RPMI8226 (cell line): ENCODE results near the gene CMKLR1.

ENCODE experiments used
- DNase-seq: peaks from one replicate; pipeline ENCODE4 v3.0.0-alpha.2; 2015

The CMKLR1 gene

DNA sequence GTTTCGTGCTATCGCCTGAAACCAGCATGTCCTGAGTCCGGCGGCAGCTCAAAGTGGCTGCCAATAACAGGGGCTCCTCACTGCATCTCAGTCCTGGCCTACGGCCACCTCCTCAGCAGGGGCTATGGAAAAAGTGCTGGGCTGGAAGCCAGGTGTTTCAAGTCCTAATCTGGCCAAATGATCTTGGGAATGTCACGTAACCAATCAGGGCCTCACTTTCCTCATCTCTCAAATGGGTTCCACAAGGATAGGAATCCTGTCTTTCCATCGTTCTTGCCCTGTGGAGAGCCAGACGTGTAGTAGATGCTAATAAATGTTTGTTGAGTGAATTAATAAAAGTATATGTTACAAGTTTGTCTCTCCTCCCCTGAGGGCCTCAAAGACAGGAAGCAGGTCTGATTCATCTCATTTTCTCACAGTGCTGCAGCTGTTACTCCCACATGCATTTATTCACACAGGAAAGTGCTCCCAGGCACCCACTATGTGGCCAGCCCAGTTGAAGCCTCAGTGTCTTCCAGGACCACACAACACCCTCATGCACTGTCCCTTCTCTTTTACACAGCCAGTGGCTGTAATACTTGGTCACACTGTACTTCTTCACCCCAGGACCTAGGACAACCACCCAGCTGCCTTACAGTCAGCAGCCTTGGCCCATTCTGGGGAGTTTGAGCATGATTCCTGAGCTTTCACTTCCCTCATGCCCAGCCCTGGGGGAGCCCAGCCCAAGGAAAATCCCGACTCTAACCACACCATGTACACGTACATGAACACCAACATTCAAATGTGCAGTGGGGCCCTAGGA is 5.0 kb downstream of the CMKLR1 start:
- DNase-seq: no peak

GRCh38 chr12:108332791-108333382 is 6.2 kb downstream of the CMKLR1 start:
- DNase-seq: peak; percentile 88

GRCh38 chr12:108328420-108328819 is 10.7 kb downstream of the CMKLR1 start:
- DNase-seq: no peak

- DNase-seq: no peak
Measured at GRCh38 chr12:108327621-108328344, 11.3 kb downstream of the CMKLR1 start.

- DNase-seq: no peak
Measured at GRCh38 chr12:108326254-108326750, 12.8 kb downstream of the CMKLR1 start.

DNA sequence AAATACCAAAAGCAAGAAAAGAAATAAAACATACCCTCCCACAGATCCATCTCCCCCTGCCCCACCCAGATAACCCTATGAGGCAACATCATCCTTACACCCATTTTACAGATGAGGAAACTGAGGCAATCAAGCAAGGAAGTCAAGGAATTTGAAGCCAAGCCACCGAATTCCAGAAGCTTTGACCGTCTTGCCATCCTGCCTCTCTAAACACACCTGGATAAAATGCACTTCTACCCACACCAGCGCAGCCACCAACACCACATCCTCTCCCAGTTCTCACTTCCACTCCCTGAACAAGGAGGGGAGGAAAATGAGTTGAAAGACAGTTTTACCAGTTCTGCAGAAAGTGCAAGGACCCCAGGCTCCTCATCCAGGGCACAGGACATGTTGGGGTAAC is 13.6 kb downstream of the CMKLR1 start:
- DNase-seq: no peak

DNA sequence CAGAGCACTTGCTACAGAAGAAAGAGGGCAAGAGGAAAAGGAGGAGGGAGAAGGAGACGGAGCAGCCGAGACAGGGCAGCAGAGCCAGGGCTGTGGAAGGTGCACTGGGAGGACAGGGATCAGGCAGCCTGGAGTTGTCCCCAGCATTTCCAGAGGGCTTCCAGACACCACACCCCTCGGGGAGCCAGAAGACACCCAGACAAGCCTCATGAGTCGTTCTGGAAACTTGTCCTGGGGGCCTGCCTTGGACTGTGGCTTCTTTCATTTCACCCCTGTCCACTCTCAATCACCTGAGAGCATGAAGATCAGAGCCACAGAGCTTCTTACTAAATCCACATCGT is 14.1 kb downstream of the CMKLR1 start:
- no peak for DNase-seq

DNA sequence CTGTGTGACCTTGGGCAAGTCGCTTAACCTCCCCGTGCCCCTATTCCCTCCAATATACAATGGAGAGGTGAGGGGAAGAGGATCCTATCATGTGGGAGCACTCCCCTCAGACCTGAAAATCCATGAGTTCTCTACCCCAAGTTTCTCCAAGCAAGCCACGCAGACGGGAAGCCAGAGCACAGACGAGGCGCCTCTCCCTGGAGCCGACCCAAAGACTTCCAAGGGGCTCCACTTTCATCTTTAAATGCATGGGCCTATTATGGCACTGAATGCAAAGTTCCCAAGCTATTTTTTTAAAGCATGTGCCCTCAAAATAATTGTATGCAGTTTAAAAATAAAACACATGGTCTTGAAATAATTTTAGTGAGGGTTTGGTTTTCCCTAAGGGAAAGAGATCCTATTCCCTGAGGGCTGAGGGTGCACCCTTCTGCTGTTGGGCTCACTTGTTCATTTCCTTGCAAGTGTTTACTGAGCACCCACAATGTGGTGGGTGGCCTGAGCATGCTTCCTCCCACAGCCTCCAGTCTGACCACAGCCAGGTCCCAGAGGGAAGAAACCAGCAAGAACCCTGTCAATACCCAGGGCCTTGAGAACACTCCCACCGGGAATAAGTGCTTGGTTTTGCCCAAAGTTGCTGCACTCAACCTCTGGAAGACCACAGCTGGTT is 14.6 kb downstream of the CMKLR1 start:
- no peak for DNase-seq

DNA sequence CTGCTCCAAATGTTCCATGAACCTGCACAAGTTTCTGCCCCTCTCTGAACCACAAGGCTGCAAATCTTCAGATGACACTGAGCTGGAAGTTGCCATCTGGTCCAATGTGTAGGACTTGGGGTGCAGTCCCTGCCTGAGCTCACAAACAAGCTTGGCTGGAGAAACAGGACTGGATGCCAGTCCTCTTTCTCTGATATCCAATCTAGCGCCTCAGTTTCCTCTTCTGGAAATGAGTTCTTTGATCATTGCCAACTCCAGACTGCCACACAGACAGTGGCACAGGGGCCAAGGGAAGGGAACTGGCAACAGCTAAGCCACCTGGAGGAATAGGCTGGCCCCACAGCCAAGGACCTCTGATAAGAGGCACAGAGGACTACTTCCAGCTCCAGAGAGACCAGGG is 15.5 kb downstream of the CMKLR1 start:
- DNase-seq: no peak

DNA sequence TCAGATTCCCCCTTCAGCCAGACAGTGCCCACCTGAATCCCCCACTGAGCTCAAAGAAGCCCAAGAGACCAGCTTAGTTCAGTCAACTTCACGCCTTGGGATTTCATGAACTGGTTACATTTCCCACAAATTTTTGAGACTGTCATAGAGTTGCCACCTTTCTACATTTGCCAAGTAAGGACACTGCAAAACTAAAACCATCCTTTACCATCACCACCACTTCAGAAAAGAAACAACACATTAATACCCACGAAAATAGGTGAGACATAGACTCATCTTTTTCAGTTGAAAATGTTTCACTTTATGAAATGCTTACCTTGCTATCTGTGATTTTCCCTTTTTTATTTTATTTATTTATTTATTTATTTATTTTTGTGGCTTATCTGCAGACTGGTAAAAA is 16.1 kb downstream of the CMKLR1 start:
- no peak for DNase-seq

- no peak for DNase-seq
Measured at GRCh38 chr12:108321688-108322087, 17.4 kb downstream of the CMKLR1 start.

- DNase-seq: peak; percentile 54
Measured at GRCh38 chr12:108320507-108321293, 18.4 kb downstream of the CMKLR1 start.

DNA sequence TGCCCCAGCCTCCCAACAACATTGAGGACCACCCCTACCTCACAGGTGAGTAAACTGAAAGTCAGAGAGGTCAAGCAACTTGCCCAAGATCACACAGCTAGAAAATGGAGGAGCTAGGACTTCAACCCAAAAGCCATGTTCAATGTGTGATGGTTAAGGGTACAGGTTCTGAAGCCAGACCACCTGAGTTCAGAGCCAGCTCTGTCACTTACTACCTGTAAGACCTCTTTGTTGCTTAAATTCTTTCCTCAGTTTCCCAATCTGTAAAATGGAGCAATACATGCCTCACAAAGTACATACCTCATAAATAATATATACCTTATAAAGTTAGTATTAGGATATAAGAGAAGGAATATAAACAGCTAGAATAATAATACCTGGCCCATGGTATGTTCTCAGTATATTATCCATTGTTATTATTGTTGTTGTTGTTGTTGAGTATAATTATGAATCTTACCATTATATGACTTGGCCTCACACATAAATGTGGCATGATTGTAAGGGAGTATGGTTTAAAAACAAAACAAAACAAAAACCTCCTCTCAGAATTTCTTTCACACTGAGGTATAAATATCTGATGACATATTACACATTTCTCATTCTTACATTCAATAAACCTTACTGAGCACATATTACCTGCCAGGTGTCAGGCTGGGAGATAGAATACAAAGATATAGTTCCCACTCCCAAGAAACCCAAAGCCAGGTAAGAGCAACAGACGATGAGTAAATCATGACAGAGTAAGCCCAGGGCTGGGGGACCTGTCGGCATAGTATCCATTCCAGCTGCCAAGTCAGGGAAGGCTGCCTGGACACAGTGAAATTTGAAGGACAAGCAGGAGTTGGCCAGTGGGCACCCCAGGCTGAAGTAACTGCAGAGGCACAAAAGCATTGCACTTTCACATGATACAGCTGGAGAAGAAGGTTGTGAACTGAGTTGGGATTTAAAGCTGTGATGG is 19.6 kb downstream of the CMKLR1 start:
- DNase-seq: no peak

- no peak for DNase-seq
Measured at GRCh38 chr12:108318472-108319275, 20.4 kb downstream of the CMKLR1 start.

DNA sequence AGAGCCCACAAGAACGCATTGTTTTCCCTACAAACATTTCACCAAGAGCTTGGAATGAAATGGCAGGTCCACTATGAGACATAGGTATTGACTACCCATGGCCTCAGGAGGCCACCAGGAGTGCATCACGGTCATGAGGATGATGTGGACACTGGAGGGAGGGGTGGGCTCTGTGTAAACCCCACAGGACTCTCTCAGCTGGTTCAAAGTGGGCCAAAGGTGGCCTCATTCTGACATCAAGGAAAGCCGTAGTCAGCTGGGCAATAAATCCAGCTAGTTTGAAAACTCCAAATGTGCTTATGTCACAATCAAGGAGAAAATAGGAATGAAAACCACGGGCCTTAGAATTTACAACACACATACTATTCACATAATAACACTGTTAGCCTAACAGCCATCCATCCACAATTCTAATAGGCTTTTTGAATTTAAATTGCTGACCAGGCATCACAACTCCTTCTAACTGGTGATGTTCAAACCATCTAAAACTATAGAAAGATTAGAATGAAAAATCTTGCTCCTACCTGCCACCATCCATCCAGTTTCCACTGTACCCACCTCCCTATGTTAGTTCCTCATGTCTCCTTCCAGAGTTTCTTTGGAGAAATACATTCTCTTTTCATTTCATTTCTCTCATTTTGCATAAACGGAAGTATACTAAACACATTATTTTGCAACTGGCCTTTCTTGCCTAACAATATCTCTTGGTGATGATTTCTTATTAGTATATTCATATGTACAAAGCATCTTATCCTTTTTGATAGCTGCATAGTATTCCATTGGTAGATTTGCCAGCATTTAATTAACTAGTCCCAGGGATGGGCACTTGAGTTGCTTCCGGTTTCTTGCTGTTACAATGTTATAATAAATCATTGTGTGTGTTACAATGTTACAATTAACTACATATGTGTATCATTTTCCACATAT is 21.5 kb downstream of the CMKLR1 start:
- no peak for DNase-seq

- DNase-seq: no peak
Measured at GRCh38 chr12:108316176-108317086, 22.7 kb downstream of the CMKLR1 start.

GRCh38 chr12:108315486-108316105 is 23.5 kb downstream of the CMKLR1 start:
- DNase-seq: peak; percentile 26
